K562 (cell line): ENCODE data around the gene ETS2. TPM values are rescaled to one million over a fixed set of nuclear protein-coding genes. Genes with fewer than 3 reads are reported as not detected.

Source experiments
- CCAR2 ChIP-seq: fragments of 200-400 bp; formaldehyde crosslinking; IDR thresholded peaks from 2 replicates; pipeline ENCODE4 v1.6.1; 2017; ENCODE audit warnings: mild to moderate bottlenecking, low read depth, low read length
- CHD4 ChIP-seq: fragments of 200-600 bp; sonication (generic); IDR thresholded peaks from 3 replicates; pipeline ENCODE4 v1.6.1; 2012; ENCODE audit warnings: low read depth, mild to moderate bottlenecking, mixed read lengths, low read length, inconsistent platforms; ENCODE audit not compliant: insufficient read depth, insufficient replicate concordance, poor library complexity, severe bottlenecking
- FOXJ3 ChIP-seq: sonication (generic); formaldehyde crosslinking; IDR thresholded peaks from 2 replicates; pipeline ENCODE4 v1.4.0; 2020; ENCODE audit warnings: mild to moderate bottlenecking, missing genetic modification reagents
- KLF6 ChIP-seq: fragments of 250-450 bp; sonication (Bioruptor Pico); IDR thresholded peaks from 2 replicates; pipeline ENCODE4 v1.4.0; 2020; ENCODE audit warnings: mild to moderate bottlenecking, moderate library complexity, borderline replicate concordance
- NCOA4 ChIP-seq: fragments of 450-650 bp; IDR thresholded peaks from 2 replicates; pipeline ENCODE4 v1.6.1; 2018; ENCODE audit warnings: mild to moderate bottlenecking; ENCODE audit not compliant: partially characterized antibody
- PCBP1 ChIP-seq: fragments of 200-400 bp; formaldehyde crosslinking; IDR thresholded peaks from 2 replicates; pipeline ENCODE4 v1.6.1; 2018; ENCODE audit warnings: mild to moderate bottlenecking, low read depth, low read length; ENCODE audit not compliant: poor library complexity, severe bottlenecking
- SRF ChIP-seq, 2 experiments: fragments of 250-450, 450-650 bp in 1 of 2; sonication (Bioruptor Pico) in 1 of 2; sonication (generic) in 1 of 2; formaldehyde crosslinking; IDR thresholded peaks; 2 replicates each; pipeline versions ENCODE4 v1.5.0 to v1.5.1; 2020 to 2022; ENCODE audit warnings: mild to moderate bottlenecking in 1 of 2, missing genetic modification reagents in 1 of 2
- TEAD1 ChIP-seq, 2 experiments: fragments of 450-650 bp in 1 of 2; sonication (generic) in 1 of 2; formaldehyde crosslinking; IDR thresholded peaks; 2 replicates each; pipeline versions ENCODE4 v1.4.0 to v1.8.0; 2020 to 2022; ENCODE audit warnings: mild to moderate bottlenecking in 2 of 2, missing genetic modification reagents in 1 of 2
- YY1 ChIP-seq, 3 experiments: IDR thresholded peaks; 2 replicates each; pipeline ENCODE4 v1.6.1; 2011; ENCODE audit warnings: low read length in 2 of 3, mild to moderate bottlenecking in 2 of 3, moderate library complexity in 2 of 3, borderline replicate concordance in 1 of 3, control low read depth in 1 of 3, low read depth in 1 of 3; ENCODE audit not compliant: insufficient read depth in 3 of 3, insufficient replicate concordance in 2 of 3, control insufficient read depth in 1 of 3, insufficient read length in 1 of 3; ENCODE audit errors: extremely low read depth in 1 of 3
- ZNF174 ChIP-seq: fragments of 250-450 bp; sonication (Bioruptor Pico); IDR thresholded peaks from 2 replicates; pipeline ENCODE4 v1.4.0; 2020; ENCODE audit warnings: mild to moderate bottlenecking
- ZNF408 ChIP-seq: fragments of 250-450 bp; sonication (Bioruptor Pico); IDR thresholded peaks from 2 replicates; pipeline ENCODE4 v1.4.0; 2020; ENCODE audit warnings: low read depth, mild to moderate bottlenecking, moderate library complexity
- ZNF445 ChIP-seq: fragments of 250-450 bp; sonication (Bioruptor Pico); IDR thresholded peaks from 2 replicates; pipeline ENCODE4 v1.4.0; 2020; ENCODE audit warnings: low read depth, mild to moderate bottlenecking, moderate library complexity
- ZNF589 ChIP-seq: fragments of 200-800 bp; sonication (Bioruptor generic); IDR thresholded peaks from 2 replicates; pipeline ENCODE4 v1.6.1; 2016; ENCODE audit warnings: low read depth, missing genetic modification characterization, missing compliant biosample characterization
- ZNF75A ChIP-seq: fragments of 450-650 bp; formaldehyde crosslinking; IDR thresholded peaks from 2 replicates; pipeline ENCODE4 v1.4.0; 2020; ENCODE audit warnings: mild to moderate bottlenecking
- polyA plus RNA-seq, 8 experiments: library from polyadenylated mRNA; depleted of rRNA in 4 of 8; stranded (reverse) in 5 of 8; unstranded in 3 of 8; fragments of >200 nt; fragmentation: Nextera tagmentation in 2 of 8; fragmentation: Illumina TruSeq in 1 of 8; extraction: Ambion mirVana in 2 of 8; extraction: Trizol in 1 of 8; gene quantifications; 2 replicates each; pipeline versions ENCODE4 v1.2.1 to v1.2.3, GENCODE V29; 2011 to 2014; ENCODE audit warnings: inconsistent platforms in 1 of 8, missing spikeins in 1 of 8
- total RNA-seq, 7 experiments: library from RNA; depleted of rRNA in 6 of 7; stranded (reverse); fragments of >200 nt in 6 of 7; fragmentation: Illumina TruSeq in 2 of 7; extraction: Trizol in 2 of 7; gene quantifications; 2 replicates each; pipeline versions ENCODE4 v1.2.1 to v1.2.3, GENCODE V29; 2011 to 2021; ENCODE audit warnings: low replicate concordance in 1 of 7
- TF ChIP-seq, protein P1 (sequence below): fragments of 450-650 bp; formaldehyde crosslinking; IDR thresholded peaks from 2 replicates; pipeline ENCODE4 v1.4.0; 2020; ENCODE audit warnings: mild to moderate bottlenecking, moderate library complexity
- TF ChIP-seq, protein P2 (sequence below): sonication (generic); formaldehyde crosslinking; IDR thresholded peaks from 2 replicates; pipeline ENCODE4 v1.8.1; 2023; ENCODE audit warnings: missing genetic modification reagents, mild to moderate bottlenecking, borderline replicate concordance
- TF ChIP-seq, protein P3 (sequence below), 3 experiments: fragments of 200-800 bp in 1 of 3; sonication (Bioruptor generic) in 1 of 3; sonication (generic) in 1 of 3; formaldehyde crosslinking in 1 of 3; IDR thresholded peaks; 2 replicates each; pipeline versions ENCODE4 v1.6.1 to v1.8.0; 2016 to 2022; ENCODE audit warnings: mild to moderate bottlenecking in 2 of 3, missing compliant biosample characterization in 2 of 3, missing genetic modification characterization in 2 of 3, missing genetic modification reagents in 1 of 3
- TF ChIP-seq, protein P4 (sequence below): fragments of 250-450 bp; sonication (Bioruptor Pico); IDR thresholded peaks from 2 replicates; pipeline ENCODE4 v1.4.0; 2020

ETS2 gene
- total and polyA plus RNA-seq, 9 of the 15 experiments (the other 6 are each of a cell fraction or from before 2014, with no cell fraction given), result 1.7 to 24.4 (median 12.2) TPM

DNA sequence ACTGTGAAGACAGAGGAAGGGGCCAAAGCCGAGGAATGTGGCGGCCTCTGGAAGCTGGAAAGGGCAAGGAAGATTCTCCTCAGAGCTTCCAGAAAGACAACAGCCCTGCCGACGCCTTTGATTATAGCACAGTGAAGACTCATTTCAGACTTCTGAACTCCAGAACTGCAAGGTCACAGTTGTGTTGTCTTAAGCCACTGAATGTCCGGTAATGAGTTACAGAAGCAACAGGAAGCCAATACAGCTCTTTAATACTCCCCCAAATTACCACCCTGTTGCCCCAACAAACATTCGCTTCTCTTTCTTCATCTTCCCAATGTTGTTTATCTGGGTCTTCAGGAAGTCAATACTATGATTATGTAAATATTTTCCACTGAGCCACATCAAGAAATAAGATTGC is 44.0 kb downstream of the ETS2 start (continued):
- TF ChIP-seq ZNF408 (CRISPR knock-in tag) (no peak), NCOA4 (no peak), ZNF75A (CRISPR knock-in tag) (no peak), CHD4 (peak; percentile 3), CCAR2 (no peak), ZNF445 (no peak), FOXJ3 (no peak), TEAD1 (CRISPR knock-in tag; IDR thresholded peaks at IDR 0.05) (no peak), YY1 (IDR thresholded peaks at IDR 0.05; ENCODE audit: borderline replicate concordance in 1 of 3, control insufficient read depth in 1 of 3, extremely low read depth in 1 of 3, insufficient read depth in 3 of 3, insufficient read length in 1 of 3, insufficient replicate concordance in 2 of 3, low read depth in 1 of 3, low read length in 2 of 3) (no peak), SRF (CRISPR knock-in tag; IDR thresholded peaks at IDR 0.05) (no peak), ZNF174 (CRISPR knock-in tag) (no peak), KLF6 (CRISPR knock-in tag) (no peak; the same call in 1 of the 2 replicates), PCBP1 (no peak), ZNF589 (CRISPR knock-in tag) (peak; percentile 3; the same call in 1 of the 2 replicates)
- TF ChIP-seq, protein P1, sequence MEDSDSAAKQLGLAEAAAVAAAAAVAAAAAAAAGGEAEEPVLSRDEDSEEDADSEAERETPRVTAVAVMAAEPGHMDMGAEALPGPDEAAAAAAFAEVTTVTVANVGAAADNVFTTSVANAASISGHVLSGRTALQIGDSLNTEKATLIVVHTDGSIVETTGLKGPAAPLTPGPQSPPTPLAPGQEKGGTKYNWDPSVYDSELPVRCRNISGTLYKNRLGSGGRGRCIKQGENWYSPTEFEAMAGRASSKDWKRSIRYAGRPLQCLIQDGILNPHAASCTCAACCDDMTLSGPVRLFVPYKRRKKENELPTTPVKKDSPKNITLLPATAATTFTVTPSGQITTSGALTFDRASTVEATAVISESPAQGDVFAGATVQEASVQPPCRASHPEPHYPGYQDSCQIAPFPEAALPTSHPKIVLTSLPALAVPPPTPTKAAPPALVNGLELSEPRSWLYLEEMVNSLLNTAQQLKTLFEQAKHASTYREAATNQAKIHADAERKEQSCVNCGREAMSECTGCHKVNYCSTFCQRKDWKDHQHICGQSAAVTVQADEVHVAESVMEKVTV, result no peak
- TF ChIP-seq, protein P2, sequence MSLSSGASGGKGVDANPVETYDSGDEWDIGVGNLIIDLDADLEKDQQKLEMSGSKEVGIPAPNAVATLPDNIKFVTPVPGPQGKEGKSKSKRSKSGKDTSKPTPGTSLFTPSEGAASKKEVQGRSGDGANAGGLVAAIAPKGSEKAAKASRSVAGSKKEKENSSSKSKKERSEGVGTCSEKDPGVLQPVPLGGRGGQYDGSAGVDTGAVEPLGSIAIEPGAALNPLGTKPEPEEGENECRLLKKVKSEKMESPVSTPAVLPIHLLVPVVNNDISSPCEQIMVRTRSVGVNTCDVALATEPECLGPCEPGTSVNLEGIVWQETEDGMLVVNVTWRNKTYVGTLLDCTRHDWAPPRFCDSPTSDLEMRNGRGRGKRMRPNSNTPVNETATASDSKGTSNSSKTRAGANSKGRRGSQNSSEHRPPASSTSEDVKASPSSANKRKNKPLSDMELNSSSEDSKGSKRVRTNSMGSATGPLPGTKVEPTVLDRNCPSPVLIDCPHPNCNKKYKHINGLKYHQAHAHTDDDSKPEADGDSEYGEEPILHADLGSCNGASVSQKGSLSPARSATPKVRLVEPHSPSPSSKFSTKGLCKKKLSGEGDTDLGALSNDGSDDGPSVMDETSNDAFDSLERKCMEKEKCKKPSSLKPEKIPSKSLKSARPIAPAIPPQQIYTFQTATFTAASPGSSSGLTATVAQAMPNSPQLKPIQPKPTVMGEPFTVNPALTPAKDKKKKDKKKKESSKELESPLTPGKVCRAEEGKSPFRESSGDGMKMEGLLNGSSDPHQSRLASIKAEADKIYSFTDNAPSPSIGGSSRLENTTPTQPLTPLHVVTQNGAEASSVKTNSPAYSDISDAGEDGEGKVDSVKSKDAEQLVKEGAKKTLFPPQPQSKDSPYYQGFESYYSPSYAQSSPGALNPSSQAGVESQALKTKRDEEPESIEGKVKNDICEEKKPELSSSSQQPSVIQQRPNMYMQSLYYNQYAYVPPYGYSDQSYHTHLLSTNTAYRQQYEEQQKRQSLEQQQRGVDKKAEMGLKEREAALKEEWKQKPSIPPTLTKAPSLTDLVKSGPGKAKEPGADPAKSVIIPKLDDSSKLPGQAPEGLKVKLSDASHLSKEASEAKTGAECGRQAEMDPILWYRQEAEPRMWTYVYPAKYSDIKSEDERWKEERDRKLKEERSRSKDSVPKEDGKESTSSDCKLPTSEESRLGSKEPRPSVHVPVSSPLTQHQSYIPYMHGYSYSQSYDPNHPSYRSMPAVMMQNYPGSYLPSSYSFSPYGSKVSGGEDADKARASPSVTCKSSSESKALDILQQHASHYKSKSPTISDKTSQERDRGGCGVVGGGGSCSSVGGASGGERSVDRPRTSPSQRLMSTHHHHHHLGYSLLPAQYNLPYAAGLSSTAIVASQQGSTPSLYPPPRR (CRISPR knock-in tag), result no peak
- TF ChIP-seq, protein P3, sequence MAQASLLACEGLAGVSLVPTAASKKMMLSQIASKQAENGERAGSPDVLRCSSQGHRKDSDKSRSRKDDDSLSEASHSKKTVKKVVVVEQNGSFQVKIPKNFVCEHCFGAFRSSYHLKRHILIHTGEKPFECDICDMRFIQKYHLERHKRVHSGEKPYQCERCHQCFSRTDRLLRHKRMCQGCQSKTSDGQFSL (CRISPR knock-in tag; IDR thresholded peaks at IDR 0.05), result no peak
- TF ChIP-seq, protein P3 (tag; IDR thresholded peaks at IDR 0.05), result no peak
- TF ChIP-seq, protein P4, sequence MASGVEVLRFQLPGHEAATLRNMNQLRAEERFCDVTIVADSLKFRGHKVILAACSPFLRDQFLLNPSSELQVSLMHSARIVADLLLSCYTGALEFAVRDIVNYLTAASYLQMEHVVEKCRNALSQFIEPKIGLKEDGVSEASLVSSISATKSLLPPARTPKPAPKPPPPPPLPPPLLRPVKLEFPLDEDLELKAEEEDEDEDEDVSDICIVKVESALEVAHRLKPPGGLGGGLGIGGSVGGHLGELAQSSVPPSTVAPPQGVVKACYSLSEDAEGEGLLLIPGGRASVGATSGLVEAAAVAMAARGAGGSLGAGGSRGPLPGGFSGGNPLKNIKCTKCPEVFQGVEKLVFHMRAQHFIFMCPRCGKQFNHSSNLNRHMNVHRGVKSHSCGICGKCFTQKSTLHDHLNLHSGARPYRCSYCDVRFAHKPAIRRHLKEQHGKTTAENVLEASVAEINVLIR (CRISPR knock-in tag), result no peak; the same call in 1 of the 2 replicates
